GM23338 (cell line): ENCODE measurements around the gene MED27. TPM values are rescaled to one million over a fixed set of nuclear protein-coding genes. Genes with fewer than 3 reads are reported as not detected.

Source experiments
- ATAC-seq: fragments of 200-7000 bp; cut with Tn5 transposase; 3 replicates; pipeline ENCODE4 v1.9.1; 2020
- DNase-seq: peaks from one replicate; pipeline ENCODE4 v3.0.0-alpha.2; 2015; ENCODE audit warnings: low spot score
- H2AFZ ChIP-seq: fragments of 200-600 bp; sonication (generic); 2 replicates; pipeline ENCODE4 v1.8.0; 2016; ENCODE audit warnings: antibody characterized with exemption, mild to moderate bottlenecking, moderate library complexity
- H3F3A ChIP-seq: fragments of 200-600 bp; sonication (generic); replicated peaks from 2 replicates; pipeline ENCODE4 v1.8.0; 2017; ENCODE audit warnings: antibody characterized with exemption, mixed run types, low read depth
- H3K27ac ChIP-seq: fragments of 200-600 bp; sonication (generic); 2 replicates; pipeline ENCODE4 v1.6.1; 2016; ENCODE audit warnings: low read depth
- H3K27me3 ChIP-seq: fragments of 200-600 bp; sonication (generic); 2 replicates; pipeline ENCODE4 v1.8.0; 2016; ENCODE audit warnings: mild to moderate bottlenecking, mixed run types, moderate library complexity; ENCODE audit not compliant: insufficient read depth
- H3K36me3 ChIP-seq: fragments of 200-600 bp; sonication (generic); 2 replicates; pipeline ENCODE4 v1.8.0; 2016; ENCODE audit warnings: mild to moderate bottlenecking; ENCODE audit not compliant: insufficient read depth
- H3K4me1 ChIP-seq: fragments of 200-600 bp; sonication (generic); 2 replicates; pipeline ENCODE4 v1.8.0; 2016; ENCODE audit warnings: mild to moderate bottlenecking, moderate library complexity; ENCODE audit not compliant: insufficient read depth
- H3K4me2 ChIP-seq: fragments of 200-600 bp; sonication (generic); 2 replicates; pipeline ENCODE4 v1.7.1; 2017; ENCODE audit warnings: mixed run types
- H3K4me3 ChIP-seq: fragments of 200-600 bp; sonication (generic); 2 replicates; pipeline ENCODE4 v1.6.1; 2016; ENCODE audit warnings: mixed run types
- H3K79me2 ChIP-seq: fragments of 200-600 bp; sonication (generic); replicated peaks from 2 replicates; pipeline ENCODE4 v1.8.0; 2017; ENCODE audit warnings: mild to moderate bottlenecking; ENCODE audit not compliant: insufficient read depth
- H3K9me2 ChIP-seq: fragments of 200-600 bp; sonication (generic); 2 replicates; pipeline ENCODE4 v1.8.0; 2017; ENCODE audit not compliant: insufficient read depth
- H4K20me1 ChIP-seq: fragments of 200-600 bp; sonication (generic); replicated peaks from 2 replicates; pipeline ENCODE4 v1.8.0; 2017; ENCODE audit warnings: mild to moderate bottlenecking; ENCODE audit not compliant: insufficient read depth
- H3K27ac Mint-ChIP-seq: 2 replicates; pipeline ENCODE4 v1.8.0; 2020; ENCODE audit warnings: inconsistent platforms, mild to moderate bottlenecking, moderate library complexity, mixed read lengths
- H3K27me3 Mint-ChIP-seq: 3 replicates; pipeline ENCODE4 v1.8.0; 2022; ENCODE audit warnings: low read depth, mild to moderate bottlenecking, moderate library complexity, mixed read lengths, inconsistent platforms; ENCODE audit not compliant: insufficient read depth, poor library complexity
- H3K36me3 Mint-ChIP-seq: 3 replicates; pipeline ENCODE4 v1.8.0; 2021; ENCODE audit warnings: low read depth, mild to moderate bottlenecking, inconsistent platforms, moderate library complexity, mixed read lengths
- H3K4me1 Mint-ChIP-seq: 3 replicates; pipeline ENCODE4 v1.8.0; 2020; ENCODE audit warnings: mild to moderate bottlenecking, inconsistent platforms, mixed read lengths
- H3K4me3 Mint-ChIP-seq: 3 replicates; pipeline ENCODE4 v1.8.0; 2021; ENCODE audit warnings: moderate library complexity, mild to moderate bottlenecking, inconsistent platforms, mixed read lengths
- H3K9me3 Mint-ChIP-seq: 3 replicates; pipeline ENCODE4 v1.8.0; 2020; ENCODE audit warnings: moderate library complexity, mild to moderate bottlenecking, inconsistent platforms, mixed read lengths
- CREB1 ChIP-seq: fragments of 250-450 bp; sonication (Bioruptor Pico); IDR thresholded peaks from 2 replicates; pipeline ENCODE4 v1.5.0; 2020; ENCODE audit warnings: low read depth, mild to moderate bottlenecking, moderate library complexity
- EZH2phosphoT487 ChIP-seq: fragments of 200-600 bp; sonication (generic); IDR thresholded peaks from one replicate; pipeline ENCODE4 v1.8.1; 2018; ENCODE audit warnings: antibody characterized with exemption; ENCODE audit not compliant: unreplicated experiment
- JUNB ChIP-seq: IDR thresholded peaks from one replicate; pipeline ENCODE4 v1.6.1; 2016; ENCODE audit warnings: antibody characterized with exemption; ENCODE audit not compliant: unreplicated experiment
- NANOG ChIP-seq: IDR thresholded peaks from 2 replicates; pipeline ENCODE4 v1.6.1; 2016; ENCODE audit warnings: antibody characterized with exemption, borderline replicate concordance
- POLR2AphosphoS5 ChIP-seq: IDR thresholded peaks from 2 replicates; pipeline ENCODE4 v1.6.1; 2016; ENCODE audit warnings: antibody characterized with exemption, low read depth
- REST ChIP-seq: IDR thresholded peaks from one replicate; pipeline ENCODE4 v1.6.1; 2018; ENCODE audit warnings: antibody characterized with exemption; ENCODE audit not compliant: unreplicated experiment
- STAT1 ChIP-seq: IDR thresholded peaks from one replicate; pipeline ENCODE4 v1.6.1; 2016; ENCODE audit warnings: antibody characterized with exemption; ENCODE audit not compliant: unreplicated experiment
- ZNF114 ChIP-seq: fragments of 250-450 bp; sonication (Bioruptor Pico); IDR thresholded peaks from 2 replicates; pipeline ENCODE4 v1.5.0; 2020; ENCODE audit warnings: mild to moderate bottlenecking, moderate library complexity
- ZNF331 ChIP-seq: fragments of 250-450 bp; sonication (Bioruptor Pico); IDR thresholded peaks from 2 replicates; pipeline ENCODE4 v1.5.0; 2020; ENCODE audit warnings: low read depth, mild to moderate bottlenecking, moderate library complexity
- polyA plus RNA-seq: library from polyadenylated mRNA; unstranded; fragments of >200 nt; fragmentation: Nextera tagmentation; extraction: Ambion mirVana; gene quantifications from 2 replicates; pipeline ENCODE4 v1.2.1, GENCODE V29; 2016
- total RNA-seq: library from RNA; depleted of rRNA; stranded (reverse); fragments of >200 nt; shearing (Covaris generic); gene quantifications from 2 replicates; pipeline ENCODE4 v1.2.3, GENCODE V29; 2014
- TF ChIP-seq, protein P1 (sequence below): IDR thresholded peaks from 2 replicates; pipeline ENCODE4 v1.6.1; 2016; ENCODE audit warnings: antibody characterized with exemption

The MED27 gene
- total and polyA plus RNA-seq, 2 experiments from 2014 or later, result 30.6 to 35.0 TPM

GRCh38 chr9:132036521-132036920, 43.1 kb downstream of the MED27 start:
- H2AFZ ChIP-seq, result no peak overlapping the region
- H3K4me2 ChIP-seq, result no peak overlapping the region
- DNase-seq (no peak), ATAC-seq (no peak)
- peaks cover 37% of the 10 kb centered on the region for H3K4me1 ChIP-seq
- Mint-ChIP-seq H3K4me1 (peaks cover 49% of the 10 kb centered on the region), H3K4me3 (no peak overlapping the region), H3K9me3 (no peaks in the 10 kb centered on the region), H3K36me3 (no peaks in the 10 kb centered on the region), H3K27me3 (peaks cover 6% of the 10 kb centered on the region), H3K27ac (no peak overlapping the region)
- H3K27ac ChIP-seq, result no peak overlapping the region
- H3K79me2 ChIP-seq, result peaks cover 66% of the 10 kb centered on the region
- TF ChIP-seq ZNF114 (CRISPR knock-in tag) (no peak), POLR2AphosphoS5 (no peak)
- H3K27me3 ChIP-seq, result no peaks in the 10 kb centered on the region
- H4K20me1 ChIP-seq, result peaks cover 31% of the 10 kb centered on the region
- 0 out of 2 replicates have a peak, but pooled peaks cover 3% of the 10 kb centered on the region for H3F3A ChIP-seq
- no peak overlapping the region for H3K4me3 ChIP-seq
- no peaks in the 10 kb centered on the region for H3K36me3 ChIP-seq
- no peaks in the 10 kb centered on the region for H3K9me2 ChIP-seq

GRCh38 chr9:132035679-132036078, 44.0 kb downstream of the MED27 start:
- peaks cover 43% of the 10 kb centered on the region for H3K4me1 ChIP-seq
- peaks cover 31% of the 10 kb centered on the region for H4K20me1 ChIP-seq
- no peaks in the 10 kb centered on the region for H3K27me3 ChIP-seq
- TF ChIP-seq NANOG (no peak), POLR2AphosphoS5 (no peak), EZH2phosphoT487 (no peak), STAT1 (no peak), REST (no peak), JUNB (no peak), ZNF331 (CRISPR knock-in tag) (no peak), CREB1 (CRISPR knock-in tag) (no peak)
- TF ChIP-seq, protein P1, sequence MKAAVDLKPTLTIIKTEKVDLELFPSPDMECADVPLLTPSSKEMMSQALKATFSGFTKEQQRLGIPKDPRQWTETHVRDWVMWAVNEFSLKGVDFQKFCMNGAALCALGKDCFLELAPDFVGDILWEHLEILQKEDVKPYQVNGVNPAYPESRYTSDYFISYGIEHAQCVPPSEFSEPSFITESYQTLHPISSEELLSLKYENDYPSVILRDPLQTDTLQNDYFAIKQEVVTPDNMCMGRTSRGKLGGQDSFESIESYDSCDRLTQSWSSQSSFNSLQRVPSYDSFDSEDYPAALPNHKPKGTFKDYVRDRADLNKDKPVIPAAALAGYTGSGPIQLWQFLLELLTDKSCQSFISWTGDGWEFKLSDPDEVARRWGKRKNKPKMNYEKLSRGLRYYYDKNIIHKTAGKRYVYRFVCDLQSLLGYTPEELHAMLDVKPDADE, result no peak
- H2AFZ ChIP-seq, result no peak overlapping the region
- no peaks in the 10 kb centered on the region for H3K36me3 Mint-ChIP-seq
- H3K4me3 ChIP-seq, result no peak overlapping the region
- H3K4me3 Mint-ChIP-seq, result no peak overlapping the region
- peaks cover 5% of the 10 kb centered on the region for H3K27me3 Mint-ChIP-seq
- ATAC-seq (no peak), DNase-seq (no peak)
- peaks cover 73% of the 10 kb centered on the region for H3K79me2 ChIP-seq
- H3F3A ChIP-seq, result 0 out of 2 replicates have a peak, but pooled peaks cover 3% of the 10 kb centered on the region
- no peak overlapping the region for H3K27ac ChIP-seq
- no peaks in the 10 kb centered on the region for H3K9me3 Mint-ChIP-seq
- no peak overlapping the region for H3K27ac Mint-ChIP-seq
- H3K4me2 ChIP-seq, result no peak overlapping the region
- no peaks in the 10 kb centered on the region for H3K9me2 ChIP-seq
- H3K4me1 Mint-ChIP-seq, result peaks cover 54% of the 10 kb centered on the region
- H3K36me3 ChIP-seq, result no peaks in the 10 kb centered on the region
